HG03066 (cell line): ENCODE data around the gene AFF1.
"Not testable (repeated sequence)": the region's sequence is repeated elsewhere in the genome, so short reads cannot be mapped to it uniquely, and the experiment has no call there.

Experiments used
- ATAC-seq: cut with Tn5 transposase; IDR thresholded peaks from one replicate; pipeline ENCODE4 v1.9.1; 2021; ENCODE audit warnings: low read depth; ENCODE audit not compliant: unreplicated experiment

Gene AFF1

DNA sequence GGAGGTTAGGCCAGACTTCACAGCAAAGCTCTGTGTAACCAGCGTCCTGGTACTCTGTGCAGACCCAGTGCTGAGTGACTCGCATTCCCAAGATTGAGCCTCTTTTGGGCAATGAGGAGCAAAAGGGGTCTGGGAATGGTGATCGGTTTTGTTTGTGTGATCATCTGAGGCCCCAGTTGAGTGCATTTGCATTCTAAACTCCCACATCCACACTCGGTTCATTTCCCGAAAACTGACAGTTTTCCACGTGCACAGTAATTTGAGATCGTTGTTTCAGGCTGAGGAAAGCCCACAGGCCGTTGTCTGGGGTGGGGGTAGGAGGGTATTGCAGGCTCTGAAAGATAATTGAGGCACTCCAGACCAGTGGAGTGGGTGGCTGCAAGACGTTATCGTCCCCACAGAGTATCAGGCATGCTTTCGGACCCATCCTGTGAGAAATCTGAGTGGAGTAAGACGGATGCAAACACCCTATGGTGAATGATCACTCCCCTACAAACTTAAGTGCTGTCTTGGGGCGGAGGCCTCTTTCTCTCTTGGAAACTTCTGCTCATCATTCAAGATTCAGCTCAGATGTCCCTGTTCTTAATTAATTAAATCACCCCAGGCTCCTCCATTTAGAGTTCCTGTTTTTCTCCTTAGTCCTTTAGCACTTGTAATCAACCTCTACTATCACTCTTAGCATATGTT, 96.1 kb downstream of the AFF1 start:
- no peak for ATAC-seq

DNA sequence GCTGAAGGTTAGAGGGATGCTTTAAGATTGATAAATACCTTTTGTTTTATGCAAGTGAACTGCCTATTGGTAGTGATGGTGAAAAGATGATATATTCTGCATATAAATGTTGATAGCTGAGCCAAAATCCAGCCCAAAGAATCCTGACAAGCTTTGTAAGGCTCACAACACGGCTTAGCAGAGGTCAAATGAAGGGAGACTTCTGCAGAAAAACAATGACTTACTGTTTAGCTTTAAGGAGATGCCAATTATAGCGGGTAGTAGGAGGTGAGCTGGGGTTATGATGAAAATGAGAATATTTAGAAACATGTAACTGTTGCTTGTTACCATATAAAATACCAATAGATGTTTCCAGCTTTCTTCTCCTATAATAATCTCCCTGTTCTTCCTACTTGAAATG, 97.1 kb downstream of the AFF1 start:
- no peak for ATAC-seq

DNA sequence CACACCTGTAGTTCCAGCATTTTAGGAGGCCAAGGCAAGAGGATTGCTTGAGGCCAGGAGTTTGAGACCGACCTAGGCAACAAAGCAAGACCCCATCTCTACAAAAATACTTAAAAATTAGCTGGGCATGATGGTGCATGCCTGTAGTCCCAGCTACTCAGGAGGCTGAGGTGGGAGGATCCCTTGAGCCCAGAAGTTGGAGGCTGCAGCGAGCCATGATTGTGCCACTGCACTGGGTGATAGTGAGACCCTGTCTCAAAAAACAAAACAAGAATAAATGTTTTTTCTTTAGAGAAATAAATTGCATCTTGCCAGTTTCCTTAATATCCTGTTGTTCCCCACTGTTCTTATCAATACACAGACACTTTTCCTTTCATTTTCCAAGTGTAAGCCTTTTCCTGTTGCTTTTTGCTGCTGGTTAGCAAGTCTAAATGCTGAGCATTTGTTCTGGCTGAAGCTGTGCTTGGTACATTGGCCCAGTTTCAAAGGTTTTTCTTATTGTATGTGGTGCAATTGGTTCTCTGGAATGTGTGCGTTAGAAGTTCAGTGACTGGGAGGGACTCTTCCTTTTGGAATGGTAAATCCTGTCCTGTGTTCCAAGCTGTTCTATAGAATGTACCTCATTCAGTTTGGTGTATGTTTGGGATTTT, 98.2 kb downstream of the AFF1 start:
- ATAC-seq = no peak

DNA sequence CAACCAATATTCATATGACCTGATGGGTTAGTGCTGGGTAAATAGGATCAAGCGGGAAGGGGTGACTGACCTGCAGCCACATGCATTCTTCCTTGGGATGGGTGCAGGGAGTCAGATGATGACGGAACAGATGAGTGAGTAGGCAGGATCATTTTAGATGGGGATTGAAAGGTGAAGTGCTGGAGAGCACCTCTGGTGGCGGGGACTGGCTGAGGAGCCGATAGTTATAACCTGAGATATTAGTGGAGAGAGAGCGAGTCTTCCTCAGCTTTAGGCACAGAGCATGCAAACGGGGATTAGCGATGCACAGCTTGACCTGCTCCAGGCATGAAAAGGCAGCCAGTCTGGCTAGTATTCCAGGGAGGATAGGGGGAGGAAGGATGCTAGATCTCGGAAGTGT, 99.1 kb downstream of the AFF1 start:
- ATAC-seq = no peak

DNA sequence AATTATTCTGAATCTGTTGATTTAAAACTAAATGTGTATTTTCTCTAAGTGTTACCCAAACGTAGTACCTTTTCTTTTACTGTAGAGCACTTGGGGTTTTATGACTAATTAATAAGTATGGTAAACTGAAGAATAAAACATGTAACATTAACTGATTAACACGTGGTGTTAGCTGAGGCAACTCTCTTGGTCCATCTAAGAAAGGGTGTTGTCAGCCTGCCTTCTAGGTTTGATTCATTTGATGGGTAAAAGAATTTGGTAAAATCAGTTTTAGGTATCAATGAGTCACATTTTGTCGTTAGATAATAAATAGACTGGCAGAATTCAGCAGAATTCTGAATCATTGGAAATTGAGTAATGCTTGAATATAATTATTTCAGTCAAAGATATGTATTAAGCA, 99.7 kb downstream of the AFF1 start:
- ATAC-seq = no peak

DNA sequence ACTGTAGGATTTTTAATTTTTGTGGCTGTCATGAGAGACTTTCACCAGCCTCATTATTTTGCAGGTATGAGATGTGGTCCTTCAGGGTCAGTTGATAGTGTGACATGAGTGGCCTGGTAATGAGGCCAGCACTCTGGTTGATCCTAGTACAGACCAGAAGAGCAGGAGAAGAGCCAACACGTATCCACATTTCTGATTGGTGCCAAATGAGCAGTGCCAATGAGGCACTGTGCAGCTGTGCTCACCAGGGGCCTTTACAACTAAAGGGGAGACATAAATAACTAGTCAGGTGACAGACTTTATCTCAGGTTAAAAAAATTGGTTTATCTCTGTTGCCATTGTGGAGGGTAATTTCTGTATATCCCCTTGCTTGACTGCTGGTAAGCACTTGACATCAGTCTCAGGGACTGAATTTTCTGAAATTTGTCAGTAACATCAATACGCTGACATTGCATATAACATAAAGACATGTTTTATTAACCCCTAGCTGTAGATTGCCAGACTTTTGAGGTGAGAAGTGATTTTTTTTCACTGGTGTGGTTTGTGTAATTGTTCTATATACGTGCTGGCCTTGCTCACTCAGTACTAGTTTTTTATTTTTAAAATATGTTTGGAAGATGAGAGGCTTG, 101.2 kb downstream of the AFF1 start:
- ATAC-seq = no peak

DNA sequence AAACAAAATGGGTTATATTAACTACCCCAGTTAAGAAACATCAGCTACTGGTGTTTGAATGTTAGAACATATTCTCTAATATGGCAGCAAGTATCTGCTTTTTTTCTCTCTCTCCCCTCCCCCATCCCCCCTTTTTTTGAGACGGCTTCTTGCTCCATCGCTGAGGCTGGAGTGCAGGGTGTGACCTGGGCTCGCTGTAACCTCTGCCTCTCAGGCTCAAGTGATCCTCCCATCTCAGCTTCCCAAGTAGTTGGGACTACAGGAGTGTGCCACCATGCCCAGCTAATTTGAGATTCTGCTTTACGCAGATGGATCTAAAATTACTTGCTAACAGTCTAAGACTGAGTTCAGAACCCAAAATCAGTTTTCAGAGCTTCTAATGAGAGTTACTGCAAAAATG, 101.9 kb downstream of the AFF1 start:
- no peak for ATAC-seq

DNA sequence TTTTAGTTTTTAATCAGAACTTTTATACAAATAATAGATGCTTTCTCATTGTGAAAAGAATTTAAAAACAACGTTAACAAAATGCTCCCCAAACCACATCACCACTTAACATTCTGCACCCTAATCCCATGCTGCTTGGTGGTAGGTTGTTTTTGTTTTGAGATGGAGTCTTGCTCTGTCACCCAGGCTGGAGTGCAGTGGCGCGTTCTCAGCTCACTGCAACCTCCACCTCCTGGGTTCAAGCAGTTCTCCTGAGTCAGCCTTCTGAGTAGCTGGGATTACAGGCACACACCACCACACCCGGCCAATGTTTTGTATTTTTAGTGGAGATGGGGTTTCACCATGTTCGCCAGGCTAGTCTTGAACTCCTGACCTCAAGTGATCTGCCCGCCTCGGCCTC, 102.4 kb downstream of the AFF1 start:
- ATAC-seq = not testable (repeated sequence)

DNA sequence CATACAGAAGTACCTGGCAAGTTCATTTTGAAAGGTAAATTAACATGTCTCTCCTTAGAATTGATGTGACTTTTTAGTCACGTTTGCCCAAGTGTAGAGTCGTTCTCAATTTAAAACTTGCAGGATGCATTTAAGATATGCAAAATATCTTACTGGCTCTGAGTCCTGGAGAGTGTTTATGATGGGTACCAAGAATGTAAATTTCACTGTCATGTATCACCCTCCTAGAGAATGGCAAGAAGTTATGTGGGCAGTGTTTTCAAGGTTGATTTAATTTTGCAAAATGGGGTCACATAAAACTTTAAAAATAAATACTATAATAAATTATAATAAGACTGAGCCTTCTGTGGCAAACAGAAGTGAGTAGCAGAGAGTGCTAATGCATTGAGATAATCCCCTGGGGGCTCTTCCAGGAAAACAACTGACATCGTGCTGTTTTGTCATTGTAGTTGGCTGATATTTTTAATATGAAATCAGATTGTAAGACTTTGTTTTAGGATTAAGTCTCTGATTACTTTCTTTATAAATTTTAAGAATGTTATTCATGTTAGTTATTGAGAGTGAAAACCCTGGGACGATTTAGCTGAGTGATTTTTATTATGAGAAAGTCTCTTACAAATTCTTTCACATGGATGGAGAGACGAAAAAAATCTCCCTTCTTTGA, 103.0 kb downstream of the AFF1 start:
- ATAC-seq = no peak

DNA sequence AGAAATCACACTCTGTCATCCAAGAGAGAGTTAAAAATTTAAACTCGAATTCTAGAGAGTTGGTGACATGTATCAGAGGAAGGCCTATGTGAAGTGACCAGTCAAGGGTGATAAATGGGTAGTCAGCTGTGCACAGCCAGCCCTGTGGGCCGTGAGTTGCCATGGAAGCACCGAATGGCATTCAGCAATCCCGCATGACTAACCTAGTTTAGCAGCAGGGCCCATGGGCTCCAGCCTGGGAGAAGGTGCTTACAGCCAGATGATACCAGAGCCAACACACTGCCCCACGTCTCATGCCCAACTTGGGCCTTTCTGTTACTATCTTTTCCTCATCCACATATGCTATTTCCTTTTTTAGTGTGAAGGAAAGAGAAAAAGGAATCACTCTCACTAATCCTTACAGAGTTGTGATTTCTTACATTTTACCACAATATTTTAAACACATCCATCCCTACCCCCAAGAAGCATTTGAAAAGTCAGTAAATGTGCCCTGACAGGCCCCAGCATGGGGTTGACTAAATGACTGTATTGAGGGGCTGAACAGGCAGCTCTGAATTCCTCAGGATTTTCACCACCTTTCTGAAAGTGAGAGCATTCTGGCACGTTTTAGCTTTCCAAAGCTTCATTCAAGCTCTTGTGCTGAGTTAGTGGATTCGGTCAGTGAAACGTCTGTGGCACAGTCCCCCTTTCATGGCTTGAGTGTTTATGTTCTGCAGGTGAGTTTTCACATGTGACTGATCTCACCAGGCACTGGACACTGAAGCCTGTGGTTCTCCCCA, 104.2 kb downstream of the AFF1 start:
- peak; percentile 42 for ATAC-seq

DNA sequence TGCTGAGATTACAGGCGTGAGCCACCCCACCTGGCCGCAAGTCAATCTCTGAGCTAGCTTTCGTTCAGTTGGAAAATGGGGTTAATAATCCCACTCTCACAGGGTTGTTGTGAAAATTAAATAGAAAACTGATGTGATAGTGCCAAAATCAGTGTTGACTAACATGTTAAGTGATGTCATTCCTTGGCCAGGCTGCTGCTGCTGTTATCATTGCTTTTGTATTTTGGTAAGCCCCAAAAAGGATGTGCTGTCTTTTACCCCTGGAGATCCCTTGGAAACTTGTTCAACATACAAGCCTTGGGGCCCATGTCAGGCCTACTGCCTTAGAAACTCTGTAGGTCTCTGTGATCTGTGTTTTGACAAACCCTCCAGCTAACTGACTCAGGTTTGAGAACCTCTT, 106.3 kb downstream of the AFF1 start:
- no peak for ATAC-seq

DNA sequence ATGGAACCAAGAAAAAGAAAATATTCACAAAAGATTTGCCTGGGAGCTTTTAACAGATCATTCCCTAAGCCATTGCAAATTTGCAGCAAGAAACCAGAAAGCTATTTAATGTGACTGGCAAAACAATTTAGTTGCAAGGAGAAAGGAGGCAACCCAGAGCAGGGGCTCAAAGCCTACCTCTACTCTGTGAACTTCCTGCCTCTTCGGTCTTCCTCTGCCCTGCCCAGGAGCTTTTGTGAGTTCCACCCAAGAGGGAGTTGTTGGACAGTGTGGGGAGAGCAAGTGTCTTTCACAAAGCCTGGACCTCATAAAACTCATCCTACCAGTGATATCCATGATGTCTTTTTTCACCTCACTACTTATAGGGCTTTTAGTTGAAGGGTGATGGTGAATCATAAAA, 107.4 kb downstream of the AFF1 start:
- ATAC-seq = no peak

DNA sequence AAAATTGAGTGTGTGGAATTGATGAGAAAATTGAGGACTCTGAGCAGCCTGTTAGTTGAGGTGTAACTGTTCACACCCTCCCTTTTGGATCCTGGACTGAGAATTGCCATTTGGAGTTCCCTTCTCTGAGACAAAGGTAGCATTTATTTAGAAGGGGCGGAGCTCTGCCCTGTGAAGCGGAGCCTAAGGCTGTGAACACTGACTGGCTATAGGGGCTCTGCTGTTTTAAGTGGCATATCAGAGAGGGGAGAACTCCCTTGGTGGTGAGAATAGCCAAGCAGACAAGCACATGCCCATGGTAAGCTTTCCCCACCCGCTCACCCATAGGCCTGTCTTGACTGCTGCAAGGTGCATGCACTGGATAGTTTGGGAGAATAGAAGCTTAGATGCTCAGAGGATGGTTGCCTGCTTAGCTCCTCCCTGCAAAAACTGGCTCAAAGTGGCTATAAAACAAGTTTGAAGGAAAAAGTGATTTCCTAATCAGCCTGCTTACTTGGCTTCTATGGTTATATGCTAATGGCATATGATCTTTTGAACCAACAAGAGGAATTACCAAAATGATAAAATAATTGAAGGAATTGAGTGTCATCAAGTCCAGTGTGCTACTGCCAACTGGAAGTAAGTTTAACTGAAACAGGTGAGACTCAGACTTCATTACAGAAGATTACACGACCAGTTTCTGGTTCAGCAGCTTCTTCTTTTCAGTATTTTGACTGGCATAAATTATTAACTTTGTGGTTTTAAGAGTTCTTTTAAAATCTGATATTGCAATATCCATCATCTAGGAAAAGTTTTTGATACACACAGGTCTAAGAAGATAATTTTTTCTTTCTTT, 108.4 kb downstream of the AFF1 start:
- peak; percentile 42 for ATAC-seq

DNA sequence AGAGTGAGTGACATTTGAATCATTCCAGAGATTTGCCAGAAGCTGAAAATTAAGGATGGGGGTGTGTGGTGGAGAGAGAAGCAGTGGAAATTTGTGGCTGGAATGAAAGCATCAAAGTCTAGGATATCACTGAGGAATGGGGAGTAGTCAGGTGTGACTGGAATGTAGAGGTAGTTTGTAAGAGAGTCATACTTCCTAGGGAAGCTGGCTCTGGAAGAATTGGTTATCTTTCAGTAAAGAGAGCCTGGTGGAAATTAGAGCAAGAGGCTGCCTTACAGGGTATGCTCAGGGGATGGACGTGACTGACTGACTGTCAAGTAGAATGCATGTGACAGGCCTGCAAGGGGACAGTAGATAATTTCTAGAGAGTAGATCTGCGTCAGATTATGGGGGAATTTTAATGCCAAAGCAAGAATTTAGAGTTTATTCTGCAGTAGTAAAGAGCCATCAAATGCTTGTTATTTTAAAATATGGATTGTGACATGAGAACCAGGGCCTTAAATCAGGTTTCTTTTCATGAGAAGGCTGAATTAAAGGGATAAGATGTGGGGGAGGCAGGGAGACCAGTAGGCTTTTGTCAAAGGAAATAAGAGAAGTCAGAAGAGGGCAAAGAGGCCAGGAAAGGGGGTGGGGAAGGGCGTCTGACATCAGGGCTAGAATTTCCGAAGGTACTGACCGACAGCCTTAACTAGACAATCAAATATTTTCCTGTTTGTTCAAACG, 109.9 kb downstream of the AFF1 start:
- ATAC-seq = no peak

DNA sequence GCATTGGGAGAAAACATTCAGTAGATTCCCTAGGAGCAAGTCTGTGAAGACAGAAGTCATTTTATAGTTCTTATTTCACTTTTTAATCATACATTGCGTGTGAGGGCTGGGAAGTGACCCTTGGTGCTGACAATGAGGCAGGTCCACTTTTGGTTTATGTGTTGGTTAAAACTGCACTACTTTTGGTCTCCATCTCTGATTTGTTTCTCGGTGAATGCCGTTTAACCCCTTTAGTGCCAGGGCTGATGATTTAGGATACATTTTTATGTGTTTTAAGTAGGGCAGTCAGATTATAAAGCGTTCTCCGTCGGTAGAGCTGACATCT, 110.4 kb downstream of the AFF1 start:
- ATAC-seq = no peak

DNA sequence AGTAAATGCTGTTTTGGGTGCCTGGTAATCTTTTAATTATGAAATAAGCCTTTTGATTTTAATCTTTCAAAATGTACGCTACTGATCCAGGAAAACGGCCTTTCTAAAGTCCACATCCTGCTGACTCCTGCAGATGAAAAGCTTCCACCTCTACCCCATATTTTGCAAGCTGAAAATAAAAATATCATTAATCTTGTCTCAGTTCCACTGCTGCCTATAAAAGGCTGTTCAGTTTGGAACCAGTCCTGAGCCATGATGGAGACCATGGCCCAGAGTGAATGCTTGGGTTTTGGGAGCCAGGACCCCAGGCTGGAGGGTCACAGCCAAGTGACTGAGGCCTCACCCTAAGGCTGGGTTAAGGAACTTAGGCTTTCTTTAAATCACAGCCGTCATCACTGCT, 110.8 kb downstream of the AFF1 start:
- ATAC-seq = no peak

DNA sequence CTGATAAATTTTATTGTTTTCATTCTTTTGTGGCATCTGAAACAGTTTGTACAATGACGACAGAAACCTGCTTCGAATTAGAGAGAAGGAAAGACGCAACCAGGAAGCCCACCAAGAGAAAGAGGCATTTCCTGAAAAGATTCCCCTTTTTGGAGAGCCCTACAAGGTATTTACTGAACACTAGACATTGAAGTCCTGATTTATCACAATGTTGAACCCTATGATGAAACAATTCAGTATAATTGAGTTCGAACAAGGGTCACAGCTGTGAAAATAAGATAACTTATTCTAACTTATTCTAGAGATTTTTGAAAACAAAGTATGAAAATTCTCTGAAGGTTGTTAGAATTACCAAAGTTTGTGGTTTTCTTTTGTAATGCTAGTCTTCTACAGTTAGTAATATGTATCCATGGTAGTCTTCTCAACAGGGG, 111.3 kb downstream of the AFF1 start:
- no peak for ATAC-seq

DNA sequence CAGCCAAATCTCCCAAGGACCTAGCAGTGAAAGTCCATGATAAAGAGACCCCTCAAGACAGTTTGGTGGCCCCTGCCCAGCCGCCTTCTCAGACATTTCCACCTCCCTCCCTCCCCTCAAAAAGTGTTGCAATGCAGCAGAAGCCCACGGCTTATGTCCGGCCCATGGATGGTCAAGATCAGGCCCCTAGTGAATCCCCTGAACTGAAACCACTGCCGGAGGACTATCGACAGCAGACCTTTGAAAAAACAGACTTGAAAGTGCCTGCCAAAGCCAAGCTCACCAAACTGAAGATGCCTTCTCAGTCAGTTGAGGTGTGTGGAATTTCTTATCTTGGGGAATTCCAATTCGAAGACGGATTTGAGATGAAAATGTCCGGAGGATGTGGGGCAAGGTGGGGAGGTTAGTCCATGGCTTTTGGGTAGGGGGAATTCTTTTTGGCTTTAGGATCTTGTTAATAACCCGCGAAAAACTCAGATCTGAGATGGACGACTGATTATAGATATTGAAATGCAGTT, 112.5 kb downstream of the AFF1 start:
- ATAC-seq = no peak

DNA sequence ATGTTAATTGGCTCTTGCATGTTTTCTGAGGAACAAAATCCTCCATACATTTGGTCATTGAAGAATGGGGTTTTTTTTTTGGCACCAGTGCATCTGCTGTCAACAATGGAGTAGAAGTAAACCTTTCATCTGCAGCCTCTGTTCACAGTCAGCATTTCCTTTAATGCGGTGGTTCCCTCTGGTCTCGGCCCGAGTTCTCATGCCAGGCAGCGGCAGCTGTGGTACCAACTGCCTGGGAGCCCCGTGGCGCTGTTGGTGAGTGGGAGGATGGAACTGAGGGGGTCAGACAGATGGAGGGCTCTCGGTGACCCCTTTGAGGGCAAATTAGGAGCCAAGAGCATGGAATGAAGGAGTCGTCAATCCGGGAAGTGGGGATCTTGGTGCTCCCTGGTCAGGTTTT, 114.7 kb downstream of the AFF1 start:
- no peak for ATAC-seq
